Activated T-helper 1 cell treated with anti-CD3 and anti-CD28 coated beads, Interleukin-12 subunit alpha, Interleukin-12 subunit beta, Interleukin-2, Interleukin-4 antibody, amounts not matched to agents 30 ng/mL and 10 ng/mL and 1 ng/mL, durations not matched to agents 14 hours and 24 hours and 36 hours (primary cell): Measurements from ENCODE around the gene MAP1LC3A. TPM values are rescaled to one million over a fixed set of nuclear protein-coding genes. Genes with fewer than 3 reads are reported as not detected.
A peak's percentile ranks its signal among the peaks of the same experiment; 100 is the strongest.

Experiments
- DNase-seq: peaks from one replicate; pipeline ENCODE4 v3.0.0; 2021; ENCODE audit warnings: low spot score
- H3K27ac Mint-ChIP-seq: one replicate; pipeline ENCODE4 v1.8.0; 2021; ENCODE audit warnings: mild to moderate bottlenecking, mixed read lengths
- H3K27me3 Mint-ChIP-seq: one replicate; pipeline ENCODE4 v1.8.0; 2022; ENCODE audit warnings: mild to moderate bottlenecking, moderate library complexity, mixed read lengths; ENCODE audit not compliant: insufficient read depth
- H3K36me3 Mint-ChIP-seq: one replicate; pipeline ENCODE4 v1.8.0; 2021; ENCODE audit warnings: low read depth, mixed read lengths
- H3K4me1 Mint-ChIP-seq: one replicate; pipeline ENCODE4 v1.8.0; 2021; ENCODE audit warnings: low read depth, mixed read lengths
- H3K4me3 Mint-ChIP-seq: one replicate; pipeline ENCODE4 v1.8.0; 2021; ENCODE audit warnings: mild to moderate bottlenecking, moderate library complexity, mixed read lengths
- H3K9me3 Mint-ChIP-seq: one replicate; pipeline ENCODE4 v1.8.0; 2021; ENCODE audit warnings: mixed read lengths
- intact Hi-C: fragments of 100-400 bp; cut with micrococcal nuclease; formaldehyde crosslinking; loops from one replicate; pipeline ENCODE4 v1.15.1; 2024
- total RNA-seq: library from RNA; stranded (reverse); gene quantifications from 2 replicates; pipeline ENCODE4 v1.2.3, GENCODE V29; 2022

The MAP1LC3A gene
- total RNA-seq, 1 donor from 2014 or later = 6.1 TPM

DNA sequence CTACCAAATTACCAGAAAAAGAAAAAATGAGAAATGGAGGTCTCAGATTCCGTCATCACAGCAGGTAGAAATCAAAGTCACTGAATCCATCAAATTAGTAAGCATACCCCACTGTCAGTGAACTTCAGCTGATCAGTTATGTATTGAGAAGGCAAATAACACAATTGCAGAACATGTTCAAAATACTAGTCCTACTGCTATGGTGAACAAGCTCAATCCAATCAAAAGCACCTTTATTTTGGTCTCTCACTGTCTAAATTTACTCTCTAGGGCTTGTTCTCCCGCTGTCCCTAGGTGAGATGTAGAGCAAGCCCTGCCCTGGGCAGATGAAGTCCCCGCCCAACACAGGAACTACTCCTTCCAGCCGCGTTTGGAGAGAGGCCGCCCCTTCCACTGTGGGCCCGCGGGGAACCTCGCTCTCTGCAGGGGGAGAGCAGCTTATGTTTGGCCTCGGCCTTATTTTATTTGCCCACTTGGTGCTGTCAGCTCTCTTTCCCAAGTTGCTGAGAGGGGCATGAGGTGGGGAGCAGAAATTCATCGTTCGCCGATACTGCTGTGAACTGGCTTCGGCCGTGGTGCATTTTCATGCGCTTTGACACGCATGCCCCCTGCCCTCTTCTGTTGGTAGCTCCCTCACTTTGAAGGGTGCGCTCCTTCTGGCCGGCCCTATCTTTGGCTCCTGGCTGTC is 14.3 kb upstream of the MAP1LC3A start:
- Mint-ChIP-seq H3K27ac (no peak overlapping the region), H3K36me3 (peaks cover 16% of the 10 kb centered on the region), H3K4me3 (no peak overlapping the region), H3K9me3 (no peaks in the 10 kb centered on the region), H3K4me1 (peaks cover 32% of the 10 kb centered on the region), H3K27me3 (no peaks in the 10 kb centered on the region)
- intact Hi-C loops = no loop called here
- no peak for DNase-seq

DNA sequence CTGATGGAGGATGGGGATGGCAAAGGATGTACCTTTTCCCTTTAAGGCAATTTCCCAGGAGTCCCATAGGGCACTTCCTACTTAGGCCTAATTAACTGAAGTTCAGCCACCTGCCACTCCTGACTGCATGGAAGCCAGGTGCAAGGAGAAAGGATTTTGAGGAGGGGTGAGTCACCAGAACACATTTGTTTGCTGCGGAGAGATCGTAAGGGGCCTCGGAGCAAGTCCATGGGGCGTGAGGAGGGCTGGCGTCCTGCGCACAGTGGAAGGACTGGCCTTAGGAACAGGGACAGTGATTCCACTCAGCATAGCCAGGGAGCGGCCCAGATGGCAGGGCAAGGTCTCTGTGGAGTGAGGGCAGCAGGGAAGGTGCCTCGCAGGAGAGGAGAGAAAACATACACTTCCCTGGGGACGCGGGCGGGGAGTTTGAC is 11.8 kb upstream of the MAP1LC3A start:
- H3K36me3 Mint-ChIP-seq = peaks cover 1% of the 10 kb centered on the region
- no peak overlapping the region for H3K27ac Mint-ChIP-seq
- no peak for DNase-seq
- H3K27me3 Mint-ChIP-seq = no peaks in the 10 kb centered on the region
- H3K4me1 Mint-ChIP-seq = peaks cover 20% of the 10 kb centered on the region
- H3K9me3 Mint-ChIP-seq = no peaks in the 10 kb centered on the region
- intact Hi-C loops = no loop called here
- H3K4me3 Mint-ChIP-seq = no peak overlapping the region

DNA sequence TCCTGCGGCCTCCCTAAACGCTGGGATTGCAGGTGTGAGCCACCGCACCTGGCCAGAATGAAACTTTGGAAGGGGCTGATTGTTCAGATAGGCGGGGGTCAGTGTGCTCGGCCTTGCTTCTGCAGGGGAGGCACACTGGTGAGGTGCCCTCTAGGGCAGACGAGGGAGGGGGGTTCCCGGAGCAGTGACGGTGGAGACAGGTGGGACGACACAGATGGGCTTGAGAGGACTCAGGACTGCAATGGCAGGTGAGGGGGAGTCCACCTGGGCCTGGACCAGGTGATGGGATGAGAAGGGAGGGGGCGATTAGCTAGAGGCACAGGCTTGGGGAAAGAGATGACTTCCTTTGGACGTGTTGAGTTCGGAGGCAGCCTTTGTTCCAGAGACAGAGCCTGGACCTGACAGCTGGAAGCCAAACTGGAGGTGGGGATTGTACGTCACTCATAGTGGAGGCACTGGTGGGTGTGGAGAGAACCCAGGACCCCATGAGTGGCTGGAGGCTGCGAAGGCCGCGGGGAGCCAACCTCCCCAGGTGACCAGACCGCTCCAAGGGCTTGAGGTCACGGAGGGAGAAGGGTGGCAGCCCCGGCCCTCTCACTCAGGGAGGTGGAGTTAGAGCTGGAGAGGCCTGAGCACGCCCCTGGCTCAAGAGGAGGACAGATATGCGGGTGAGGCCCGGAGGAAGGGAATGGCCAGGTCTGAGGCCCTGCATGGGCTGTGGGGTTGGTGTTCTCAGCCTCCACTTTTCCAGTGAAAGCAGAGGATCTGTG is 10.5 kb upstream of the MAP1LC3A start:
- Mint-ChIP-seq H3K36me3 (no peaks in the 10 kb centered on the region), H3K27me3 (no peaks in the 10 kb centered on the region), H3K4me3 (no peak overlapping the region), H3K9me3 (no peaks in the 10 kb centered on the region), H3K27ac (no peak overlapping the region), H3K4me1 (peaks cover 17% of the 10 kb centered on the region)
- no peak for DNase-seq
- intact Hi-C loops = no loop called here

DNA sequence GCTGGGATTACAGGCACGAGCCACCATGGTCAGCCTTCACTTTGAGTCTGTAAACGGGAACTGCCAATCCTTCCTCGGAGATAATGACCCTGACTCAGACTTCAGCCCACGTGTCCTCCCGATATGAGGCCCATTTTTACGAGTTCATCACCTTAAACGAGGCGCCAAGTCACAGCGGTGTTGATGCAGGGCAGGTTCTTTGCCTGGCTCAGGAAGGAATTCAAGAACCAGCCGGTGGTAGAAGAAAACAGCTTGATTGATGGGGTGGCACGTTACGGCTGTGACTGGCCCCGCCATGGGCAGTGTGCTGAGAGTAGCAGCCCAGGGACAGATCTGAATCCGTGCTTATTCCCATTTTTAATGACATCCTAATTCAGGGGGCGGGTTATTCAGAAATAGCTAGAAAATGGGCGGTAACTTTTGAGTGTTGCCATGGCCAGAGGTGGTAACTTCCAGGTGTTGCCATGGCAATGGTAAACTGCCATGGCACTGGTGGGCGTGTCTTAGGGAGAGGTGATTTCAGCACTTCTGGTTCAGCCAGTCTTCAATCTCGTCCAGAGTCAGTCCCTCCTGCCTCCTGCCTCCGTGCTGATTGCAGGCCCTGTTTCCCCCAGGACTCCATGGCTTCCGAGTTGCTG is 9.1 kb upstream of the MAP1LC3A start:
- no peak for DNase-seq
- Mint-ChIP-seq H3K36me3 (no peaks in the 10 kb centered on the region), H3K4me3 (no peak overlapping the region), H3K27me3 (no peaks in the 10 kb centered on the region), H3K4me1 (peaks cover 10% of the 10 kb centered on the region), H3K9me3 (no peaks in the 10 kb centered on the region), H3K27ac (no peak overlapping the region)
- intact Hi-C loops = no loop called here

DNA sequence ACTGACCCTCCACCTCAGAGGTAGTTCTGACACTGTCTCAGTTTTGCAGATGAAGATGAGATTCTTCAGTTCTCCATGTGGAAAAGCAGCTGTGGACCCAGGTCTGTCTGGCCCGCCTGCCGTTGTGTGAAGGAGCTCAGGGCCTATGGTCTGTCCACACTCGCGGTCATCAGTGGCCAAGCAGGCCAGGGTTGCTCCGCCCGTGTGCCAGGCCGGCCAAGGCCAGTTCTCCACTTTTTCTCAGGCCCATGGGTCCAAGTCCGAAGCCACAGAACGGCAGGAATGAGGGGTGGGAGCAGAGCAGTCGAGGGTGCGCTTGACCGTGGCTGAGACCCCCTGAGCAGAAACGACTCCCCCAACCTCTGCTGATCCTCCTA is 8.6 kb upstream of the MAP1LC3A start:
- no peak for DNase-seq
- intact Hi-C loops = loop anchor here (10.0 kb wide), 1 partner anchor 75 kb away; no protein-coding TSS in a partner anchor
- H3K27ac Mint-ChIP-seq = no peak overlapping the region
- no peaks in the 10 kb centered on the region for H3K9me3 Mint-ChIP-seq
- no peaks in the 10 kb centered on the region for H3K36me3 Mint-ChIP-seq
- no peaks in the 10 kb centered on the region for H3K27me3 Mint-ChIP-seq
- no peak overlapping the region for H3K4me3 Mint-ChIP-seq
- peaks cover 5% of the 10 kb centered on the region for H3K4me1 Mint-ChIP-seq

DNA sequence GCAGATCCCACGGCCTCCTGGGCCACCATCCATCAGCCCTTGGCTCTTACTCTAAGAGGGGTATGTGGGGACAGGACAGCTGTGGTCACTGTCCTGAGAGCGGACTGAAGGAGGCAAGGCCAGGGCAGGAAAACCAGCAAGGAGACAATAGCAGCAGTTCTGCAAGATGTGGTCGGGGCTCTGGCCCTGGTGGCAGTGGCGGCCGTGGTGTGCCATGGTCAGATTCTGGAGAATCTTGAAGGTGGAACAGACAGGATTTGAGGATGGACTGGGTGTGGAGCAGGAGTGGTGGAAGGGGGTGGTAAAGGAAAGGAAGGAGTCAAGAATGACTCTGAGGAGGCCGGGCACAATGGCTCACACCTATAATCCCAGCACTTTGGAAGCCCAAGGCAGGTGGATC is 5.9 kb upstream of the MAP1LC3A start:
- no peak for DNase-seq
- no peak overlapping the region for H3K27ac Mint-ChIP-seq
- H3K9me3 Mint-ChIP-seq = no peaks in the 10 kb centered on the region
- no peaks in the 10 kb centered on the region for H3K36me3 Mint-ChIP-seq
- intact Hi-C loops = loop anchor here (10.0 kb wide), 1 partner anchor 72 kb away; no protein-coding TSS in a partner anchor
- no peak overlapping the region for H3K4me3 Mint-ChIP-seq
- H3K4me1 Mint-ChIP-seq = peaks cover 11% of the 10 kb centered on the region
- no peaks in the 10 kb centered on the region for H3K27me3 Mint-ChIP-seq

DNA sequence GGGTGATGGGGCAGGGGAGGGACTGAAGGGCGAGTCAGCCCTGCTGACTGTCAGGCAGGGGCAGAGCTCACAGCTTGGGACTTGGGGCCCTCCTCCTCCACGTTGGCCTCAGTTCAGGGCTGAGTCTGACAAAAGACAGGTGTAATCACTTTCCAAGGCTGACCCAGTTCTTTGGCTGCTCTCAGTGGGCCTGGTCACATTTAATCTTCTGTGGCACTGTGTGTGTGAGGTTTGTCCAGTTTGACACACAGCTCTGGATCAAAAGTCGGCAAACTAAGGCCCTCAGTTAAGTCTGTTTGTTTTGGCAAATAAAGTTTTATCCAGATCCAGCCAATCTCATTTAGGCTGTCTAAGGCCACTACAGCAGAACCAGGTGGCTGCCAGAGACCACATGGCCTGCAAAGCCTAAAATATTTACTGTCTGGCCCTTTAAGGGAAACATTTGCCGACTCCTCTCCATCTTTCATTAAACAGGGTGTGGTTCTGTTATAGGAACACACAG is 5.1 kb upstream of the MAP1LC3A start:
- Mint-ChIP-seq H3K36me3 (no peaks in the 10 kb centered on the region), H3K4me3 (no peak overlapping the region), H3K4me1 (peaks cover 17% of the 10 kb centered on the region), H3K27ac (no peak overlapping the region), H3K27me3 (no peaks in the 10 kb centered on the region), H3K9me3 (no peaks in the 10 kb centered on the region)
- intact Hi-C loops = loop anchor here (10.0 kb wide), 1 partner anchor 71 kb away; no protein-coding TSS in a partner anchor
- no peak for DNase-seq

DNA sequence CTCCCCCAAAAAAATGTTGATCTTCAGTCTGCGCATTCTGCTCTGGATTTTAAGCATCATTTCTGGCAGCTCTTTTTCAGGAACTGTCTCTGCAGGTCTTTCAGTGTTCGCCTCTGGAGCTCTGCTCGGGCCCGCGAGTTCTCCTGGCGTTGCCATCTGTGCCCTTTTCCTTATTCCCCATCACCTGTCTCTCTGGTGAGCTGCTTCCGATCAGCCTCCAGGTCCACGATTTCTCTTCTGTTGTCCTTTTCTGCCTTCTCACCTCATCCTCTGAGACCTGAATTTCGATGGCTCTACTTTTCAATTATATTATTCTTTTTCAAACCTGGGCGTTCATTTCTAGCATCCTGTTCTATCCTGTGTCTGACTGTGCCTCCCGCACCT is 590 bp upstream of the MAP1LC3A start:
- H3K27me3 Mint-ChIP-seq = no peaks in the 10 kb centered on the region
- DNase-seq = no peak

DNA sequence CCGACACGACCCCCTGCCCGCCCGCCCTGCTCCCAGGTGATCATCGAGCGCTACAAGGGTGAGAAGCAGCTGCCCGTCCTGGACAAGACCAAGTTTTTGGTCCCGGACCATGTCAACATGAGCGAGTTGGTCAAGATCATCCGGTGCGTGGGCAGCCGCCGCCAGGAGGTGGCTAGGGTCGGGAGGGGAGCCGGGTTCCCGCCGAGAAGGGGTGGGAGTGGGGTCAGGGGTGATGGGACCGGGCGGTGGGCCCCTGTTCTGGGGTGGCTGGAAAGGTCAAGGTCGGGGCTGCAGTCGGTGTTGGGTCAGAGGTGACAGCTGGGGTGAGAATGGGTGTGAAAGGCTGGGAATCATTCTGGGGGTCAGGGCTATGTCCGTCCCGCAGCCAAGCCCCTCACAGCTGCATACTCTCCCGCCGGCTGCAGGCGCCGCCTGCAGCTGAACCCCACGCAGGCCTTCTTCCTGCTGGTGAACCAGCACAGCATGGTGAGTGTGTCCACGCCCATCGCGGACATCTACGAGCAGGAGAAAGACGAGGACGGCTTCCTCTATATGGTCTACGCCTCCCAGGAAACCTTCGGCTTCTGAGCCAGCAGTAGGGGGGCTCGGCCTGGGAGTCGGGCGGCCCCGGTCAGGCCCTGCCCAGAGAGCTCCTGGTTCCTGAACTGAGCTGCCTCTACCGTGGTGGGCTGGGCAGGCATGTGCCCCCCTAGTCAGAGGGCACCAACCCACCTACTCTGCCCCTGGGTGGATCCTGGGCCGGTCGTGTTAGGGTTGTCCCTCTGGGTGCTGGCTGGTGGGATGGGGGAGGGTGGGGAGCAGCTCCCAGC is 1.0 kb downstream of the MAP1LC3A start:
- Mint-ChIP-seq H3K27me3 (no peaks in the 10 kb centered on the region), H3K4me1 (peaks cover 12% of the 10 kb centered on the region), H3K36me3 (peaks cover 2% of the 10 kb centered on the region), H3K4me3 (peak overlapping the region; percentile 66), H3K9me3 (no peaks in the 10 kb centered on the region), H3K27ac (peak overlapping the region; percentile 23)
- no peak for DNase-seq
- intact Hi-C loops = loop anchor here (10.0 kb wide), 1 partner anchor 65 kb away; no protein-coding TSS in a partner anchor

More for the DNA sequence above, 590 bp upstream of the MAP1LC3A start:
- peak overlapping the region; percentile 78 for H3K27ac Mint-ChIP-seq
- intact Hi-C loops = loop anchor here (1.0 to 10.0 kb wide), 8 partner anchors 23 to 255 kb away; partner anchors contain the start of genes AHCY, DYNLRB1, ITCH and PIGU
- no peaks in the 10 kb centered on the region for H3K9me3 Mint-ChIP-seq
- peaks cover 12% of the 10 kb centered on the region for H3K4me1 Mint-ChIP-seq
- H3K36me3 Mint-ChIP-seq = peaks cover 2% of the 10 kb centered on the region
- peak overlapping the region; percentile 83 for H3K4me3 Mint-ChIP-seq

DNA sequence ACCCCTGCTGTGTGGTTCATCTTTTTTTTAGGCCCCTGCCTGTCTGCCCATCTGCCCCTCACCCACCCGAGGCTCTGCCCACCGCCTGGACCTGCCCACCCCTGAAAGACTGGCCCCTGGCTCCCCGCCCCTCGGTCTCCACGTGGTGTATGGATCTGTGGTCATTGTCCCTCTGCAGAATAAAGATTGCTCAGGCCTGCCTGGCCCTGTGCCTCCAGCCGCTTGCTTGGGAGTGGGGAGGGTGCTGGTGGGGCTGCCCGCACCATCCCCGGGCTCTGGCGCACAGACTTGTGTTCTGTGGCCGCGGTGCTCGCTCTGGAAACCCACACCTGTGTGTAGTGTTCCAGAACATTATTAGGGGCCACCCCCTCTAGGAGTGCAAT is 1.6 kb downstream of the MAP1LC3A start:
- Mint-ChIP-seq H3K9me3 (no peaks in the 10 kb centered on the region), H3K4me1 (peaks cover 12% of the 10 kb centered on the region), H3K4me3 (peak overlapping the region; percentile 68), H3K27me3 (no peaks in the 10 kb centered on the region), H3K36me3 (peaks cover 2% of the 10 kb centered on the region), H3K27ac (peak overlapping the region; percentile 63)
- no peak for DNase-seq
- intact Hi-C loops = no loop called here

DNA sequence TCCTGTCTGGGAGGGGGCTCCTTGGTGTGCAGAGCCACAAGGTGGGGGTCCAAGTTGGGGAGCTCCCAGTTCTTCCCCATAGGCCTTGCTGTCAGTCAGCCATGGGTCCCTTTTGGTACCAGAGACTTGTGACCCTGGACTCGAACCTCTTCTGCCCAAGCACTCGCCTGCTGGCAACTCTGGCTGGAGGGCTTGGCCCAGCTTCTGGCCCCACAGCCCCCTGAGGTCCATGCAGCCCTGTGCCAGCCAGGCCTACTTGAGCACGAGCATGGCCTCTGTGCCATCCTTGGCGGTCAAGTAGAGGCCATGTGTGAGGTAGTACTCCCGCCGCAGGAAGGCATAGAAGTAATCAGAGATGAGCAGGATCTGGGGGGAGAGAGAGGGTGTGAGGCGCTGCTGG is 2.1 kb downstream of the MAP1LC3A start:
- Mint-ChIP-seq H3K36me3 (peaks cover 2% of the 10 kb centered on the region), H3K4me3 (no peak overlapping the region), H3K27me3 (no peaks in the 10 kb centered on the region), H3K27ac (no peak overlapping the region), H3K4me1 (peaks cover 12% of the 10 kb centered on the region), H3K9me3 (no peaks in the 10 kb centered on the region)
- intact Hi-C loops = no loop called here
- DNase-seq = no peak

DNA sequence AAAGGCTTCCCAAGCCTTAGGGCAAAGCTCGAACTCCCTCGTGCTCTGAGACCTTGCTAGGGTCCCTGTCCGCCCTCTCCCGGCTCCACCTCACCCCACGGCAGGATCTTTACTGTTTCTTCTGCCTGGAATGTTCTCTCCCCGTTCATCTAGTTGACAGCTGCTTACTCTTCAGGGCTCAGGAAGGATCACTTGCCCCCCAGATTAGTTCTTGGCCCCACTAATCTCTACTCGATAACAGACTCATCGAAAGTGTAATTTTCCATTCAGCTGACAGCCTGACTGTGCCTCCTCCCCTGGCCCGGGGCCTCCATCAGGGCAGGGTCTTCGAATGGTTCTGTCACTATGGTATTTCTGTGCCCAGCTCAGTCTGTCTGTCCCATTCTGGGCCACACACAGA is 3.1 kb downstream of the MAP1LC3A start:
- Mint-ChIP-seq H3K27ac (peak overlapping the region; percentile 54), H3K9me3 (no peaks in the 10 kb centered on the region), H3K27me3 (no peaks in the 10 kb centered on the region), H3K4me1 (peaks cover 12% of the 10 kb centered on the region), H3K36me3 (peaks cover 2% of the 10 kb centered on the region), H3K4me3 (peak overlapping the region; percentile 11)
- intact Hi-C loops = no loop called here
- no peak for DNase-seq
